Psoas muscle (tissue), 8 donors: ENCODE data around the gene INSYN1. TPM values are rescaled to one million over a fixed set of nuclear protein-coding genes. Genes with fewer than 3 reads are reported as not detected.

Experiments used
- ATAC-seq, 4 donors: fragments of 200-7000 bp; cut with Tn5 transposase; one replicate each; pipeline ENCODE4 v1.9.1; 2020; ENCODE audit warnings: moderate library complexity in 3 of 4, mild to moderate bottlenecking in 2 of 4
- DNase-seq, 2 donors: peaks; one replicate each; pipeline ENCODE4 v3.0.0-alpha.2; 2020
- H3K27ac ChIP-seq: fragments of 200-600 bp; one replicate; pipeline ENCODE4 v1.8.0; 2022
- H3K27me3 ChIP-seq, 3 donors: fragments of 200-600 bp in 1 of 3; one replicate each; pipeline versions ENCODE4 v1.6.1 to v1.8.0; 2013 to 2022; ENCODE audit warnings: low read length in 2 of 3, mild to moderate bottlenecking in 2 of 3, moderate library complexity in 1 of 3; ENCODE audit not compliant: insufficient read depth in 3 of 3
- H3K36me3 ChIP-seq, 2 donors: fragments of 200-600 bp in 1 of 2; one replicate each; pipeline versions ENCODE4 v1.6.1 to v1.8.0; 2013 to 2022; ENCODE audit warnings: low read depth in 1 of 2, mild to moderate bottlenecking in 1 of 2, moderate library complexity in 1 of 2; ENCODE audit not compliant: insufficient read depth in 1 of 2
- H3K4me1 ChIP-seq: fragments of 200-600 bp; one replicate; pipeline ENCODE4 v1.8.0; 2022
- H3K4me3 ChIP-seq: fragments of 200-600 bp; one replicate; pipeline ENCODE4 v1.8.0; 2022; ENCODE audit warnings: mild to moderate bottlenecking
- H3K9me3 ChIP-seq: fragments of 200-600 bp; one replicate; pipeline ENCODE4 v1.8.0; 2022
- CTCF ChIP-seq: fragments of 200-600 bp; IDR thresholded peaks from one replicate; pipeline ENCODE4 v1.8.0; 2022; ENCODE audit warnings: antibody characterized with exemption
- WGBS, 3 donors: extraction: QIAGEN DNeasy Blood & Tissue Kit; methylation state at CpG; one replicate each; pipeline versions ENCODE4 v1.1.6 to v1.1.7; 2013; 5-methylcytosine and 5-hydroxymethylcytosine counted together
- intact Hi-C, 2 donors: fragments of 100-400 bp; cut with DNase I; formaldehyde crosslinking; loops; one replicate each; pipeline versions ENCODE4 v1.11.0 to v1.14.2; 2022
- polyA plus RNA-seq, 3 donors: library from polyadenylated mRNA; stranded (reverse); fragments of 200-250 nt; gene quantifications; one replicate each; pipeline ENCODE4 v1.2.3, GENCODE V29; 2013
- total RNA-seq, 4 donors: library from RNA; stranded (reverse); fragmentation: NEBNext Ultra II Directional in 2 of 4; extraction: Animal tissue kit (Norgen Biotek cat#: 25700) in 2 of 4; gene quantifications; one replicate each; pipeline versions ENCODE4 v1.2.1 to v1.2.4, GENCODE V29; 2021 to 2023
- donor health status: healthy with polysubstance abuse.
- donor health status: DM: no; HTN: no; CAD: no; lungs with moderate emphysema.
- donor health status: Bipolar disorder and iron deficiency.
- donor health status: healthy.
- donor health status: DM: yes; HTN: yes; CAD: no.
- donor health status: DM: no; HTN: no; CAD: no.
- donor health status: DM: no; HTN: no; CAD: no.
- donor health status: DM: yes; HTN: yes; CAD: no.

The INSYN1 gene
- total and polyA plus RNA-seq, 7 donors = 0.42 to 10.8 (median 3.8) TPM

DNA sequence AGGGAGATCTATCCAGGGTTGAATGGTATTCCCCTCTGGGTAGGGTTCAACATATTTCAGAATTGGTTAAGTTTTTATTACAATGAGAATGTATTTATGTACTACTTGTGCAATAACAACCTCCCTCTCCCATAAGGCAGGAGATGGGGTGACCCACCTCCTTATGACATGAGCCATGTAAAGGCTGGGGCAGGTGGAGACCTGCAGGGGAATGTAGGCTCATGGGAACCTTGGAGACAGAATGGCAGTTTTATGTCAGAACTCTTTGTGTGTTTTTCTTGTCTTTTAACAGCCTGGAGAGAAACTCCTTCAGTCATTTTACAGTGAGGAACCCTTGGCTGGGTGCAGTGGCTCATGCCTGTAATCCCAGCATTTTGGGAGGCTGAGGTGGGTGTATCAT is 24.6 kb upstream of the INSYN1 start:
- Histone ChIP-seq H3K27me3 (no peaks in the 10 kb centered on the region), H3K9me3 (no peaks in the 10 kb centered on the region), H3K4me3 (no peak overlapping the region), H3K27ac (no peak overlapping the region), H3K36me3 (no peaks in the 10 kb centered on the region), H3K4me1 (peaks cover 6% of the 10 kb centered on the region)
- no peak for TF ChIP-seq CTCF
- DNase-seq (no peak), ATAC-seq (no peak)
- intact Hi-C loops = no loop called here

GRCh38 chr15:73773428-73773827 is 20.3 kb upstream of the INSYN1 start:
- TF ChIP-seq CTCF = no peak
- Histone ChIP-seq H3K4me3 (no peak overlapping the region), H3K36me3 (no peaks in the 10 kb centered on the region), H3K27ac (no peak overlapping the region), H3K27me3 (no peaks in the 10 kb centered on the region), H3K4me1 (peaks cover 6% of the 10 kb centered on the region), H3K9me3 (no peaks in the 10 kb centered on the region)
- 61 to 73% (median 69%) methylated on average over 6 of the region's 6 CpGs for WGBS, 3 donors
- DNase-seq (no peak), ATAC-seq (no peak)
- intact Hi-C loops = no loop called here

GRCh38 chr15:73771385-73772045 is 18.4 kb upstream of the INSYN1 start:
- no peak for TF ChIP-seq CTCF
- ATAC-seq (no peak), DNase-seq (no peak)
- H3K27me3 ChIP-seq = no peaks in the 10 kb centered on the region
- 61 to 62% (median 61%) methylated on average over 12 of the region's 12 CpGs for WGBS, 3 donors
- no peaks in the 10 kb centered on the region for H3K36me3 ChIP-seq
- H3K27ac ChIP-seq = no peak overlapping the region
- intact Hi-C loops = no loop called here
- no peak overlapping the region for H3K4me3 ChIP-seq
- H3K9me3 ChIP-seq = no peaks in the 10 kb centered on the region
- H3K4me1 ChIP-seq = peaks cover 6% of the 10 kb centered on the region

- WGBS, 3 donors = 89 to 97% (median 95%) methylated on average over 1 of the region's 1 CpG
- ATAC-seq (no peak), DNase-seq (no peak)
- H3K4me1 ChIP-seq = peaks cover 2% of the 10 kb centered on the region
- H3K27me3 ChIP-seq = no peaks in the 10 kb centered on the region
- intact Hi-C loops = no loop called here
- no peak for TF ChIP-seq CTCF
- H3K9me3 ChIP-seq = no peaks in the 10 kb centered on the region
- H3K27ac ChIP-seq = no peak overlapping the region
- no peaks in the 10 kb centered on the region for H3K36me3 ChIP-seq
- H3K4me3 ChIP-seq = no peak overlapping the region
Observed at GRCh38 chr15:73770050-73770449, 16.9 kb upstream of the INSYN1 start.
